ENCODE results near the gene HEBP2. TPM values are rescaled to one million over a fixed set of nuclear protein-coding genes. Genes with fewer than 3 reads are reported as not detected.
A peak's percentile ranks its signal among the peaks of the same experiment; 100 is the strongest.

Gene HEBP2
- total and polyA plus RNA-seq, 2 of the 4 experiments (the other 2 are of a cell fraction), result 3.9 to 6.1 TPM

DNA sequence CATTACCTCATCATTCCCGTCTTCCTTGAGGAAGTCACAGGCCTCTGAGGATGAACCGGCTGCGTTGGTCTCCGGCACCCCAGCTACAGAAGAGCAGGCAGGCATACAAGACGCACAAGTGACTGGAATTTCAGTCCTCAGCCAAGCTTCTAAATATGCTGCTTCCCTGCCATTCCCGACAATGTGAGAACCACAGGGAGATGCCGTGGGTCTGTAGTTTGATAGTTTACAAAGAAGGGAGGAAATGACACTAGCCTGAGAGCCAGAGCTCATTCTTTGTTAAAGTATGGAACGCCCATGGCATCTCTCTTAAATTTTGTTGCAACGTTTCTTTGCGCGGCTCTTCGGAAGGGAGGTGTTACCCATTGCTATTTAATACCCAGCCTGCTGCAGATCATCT lies 25.7 kb downstream of the HEBP2 start:
- no TSS peak for BruUV-seq (replicated peaks)
- H2AFZ ChIP-seq (replicated peaks; ENCODE audit: low read length, poor library complexity), result no peak overlapping the region
- intact Hi-C loops (cut with micrococcal nuclease), result loop anchor here (1.0 to 10.0 kb wide), 4 partner anchors 80 to 337 kb away; no protein-coding TSS in a partner anchor
- ChIA-PET POLR2A (ENCODE audit: unreplicated experiment) (no interaction called here), CTCF (interaction anchor here (0.9 to 2.5 kb wide), 2 partner anchors 80 to 83 kb away, joined by 3 to 8 read pairs; no protein-coding TSS in a partner anchor)
- H4K20me1 ChIP-seq (ENCODE audit: insufficient read depth, low read length), result no peaks in the 10 kb centered on the region
- no peak overlapping the region for H4K91ac ChIP-seq (ENCODE audit: insufficient read depth, low read depth, low read length)
- H3K9ac ChIP-seq (ENCODE audit: low read depth, low read length), result no peak overlapping the region
- H2BK20ac ChIP-seq (ENCODE audit: low read depth, low read length), result no peak overlapping the region
- ATAC-seq (ENCODE audit: low read depth) (peak; percentile 27; the same call in 1 of the 2 replicates), DNase-seq (peak; percentile 15)
- H3K14ac ChIP-seq (replicated peaks; ENCODE audit: low read depth, low read length), result no peak overlapping the region
- TF ChIP-seq BHLHE40 (IDR thresholded peaks at IDR 0.05; ENCODE audit: low read depth, low read length), result no peak
- no peak for TF ChIP-seq SMC3 (IDR thresholded peaks at IDR 0.05; ENCODE audit: low read depth, low read length)
- TF ChIP-seq RAD21 (IDR thresholded peaks at IDR 0.05; ENCODE audit: low read length), result no peak
- no peak for TF ChIP-seq CEBPB (IDR thresholded peaks at IDR 0.05; ENCODE audit: low read depth, low read length)
- H3K9me1 ChIP-seq (ENCODE audit: insufficient read depth, low read length), result peaks cover 3% of the 10 kb centered on the region
- no peak overlapping the region for H3K4me2 ChIP-seq (ENCODE audit: low read depth, low read length)
- no peaks in the 10 kb centered on the region for H3K79me1 ChIP-seq (ENCODE audit: low read depth in 1 of 2, low read length in 2 of 2)
- no peak overlapping the region for H2BK5ac ChIP-seq (ENCODE audit: low read depth, low read length, poor library complexity, severe bottlenecking)
- dilution Hi-C loops (cut with HindIII; ENCODE audit: low sequenced_read_pairs, unreplicated experiment), result no loop called here
- peaks cover 11% of the 10 kb centered on the region for H3K36me3 ChIP-seq (ENCODE audit: control insufficient read depth, insufficient read depth, low read length)
- H2AK9ac ChIP-seq (replicated peaks; ENCODE audit: low read depth, low read length, poor library complexity), result no peak overlapping the region
- WGBS, 2 experiments (ENCODE audit: extremely low coverage in 2 of 2, insufficient read length in 1 of 2), result 52% methylated on average over 4 of the region's 12 CpGs; no CpG with 5 or more reads in 1 of the 2 experiments
- no peak overlapping the region for H3K27ac ChIP-seq (ENCODE audit: insufficient read depth, low read length)
- H3K56ac ChIP-seq (ENCODE audit: extremely low read depth, insufficient read depth, low read length), result no peak overlapping the region
- no peak overlapping the region for H2BK120ac ChIP-seq (ENCODE audit: low read depth, low read length)
- in situ Hi-C loops (cut with MboI; ENCODE audit: low sequenced_read_pairs), result loop anchor here (5.0 kb wide), 3 partner anchors 83 to 333 kb away; no protein-coding TSS in a partner anchor
- H3K23ac ChIP-seq (ENCODE audit: low read depth, low read length), result no peak overlapping the region
- no peak overlapping the region for H4K8ac ChIP-seq (ENCODE audit: low read depth in 2 of 2, low read length in 2 of 2)
- no peak overlapping the region for H3K4ac ChIP-seq (ENCODE audit: low read depth, low read length)
- no peak overlapping the region for H4K5ac ChIP-seq (ENCODE audit: low read depth, low read length)
- H3K18ac ChIP-seq (ENCODE audit: low read depth, low read length), result no peak overlapping the region
- no peak overlapping the region for H2AK5ac ChIP-seq (ENCODE audit: low read depth, low read length)
- H3K9me3 ChIP-seq (ENCODE audit: control insufficient read depth, insufficient read depth, low read length), result no peaks in the 10 kb centered on the region
- no peak overlapping the region for H2BK15ac ChIP-seq (ENCODE audit: low read depth, low read length)
- peaks cover 5% of the 10 kb centered on the region; the same call in 1 of the 2 replicates for H3K4me1 ChIP-seq (ENCODE audit: control insufficient read depth, insufficient read depth, low read length)
- no peaks in the 10 kb centered on the region for H3K27me3 ChIP-seq (ENCODE audit: control insufficient read depth, insufficient read depth, low read length)
- no peak overlapping the region for H3K4me3 ChIP-seq (ENCODE audit: insufficient read depth, low read depth, low read length)
